GM21515 (cell line): ENCODE results near the gene PATJ.
A peak's percentile ranks its signal among the peaks of the same experiment; 100 is the strongest.
"Not testable (repeated sequence)": the region's sequence is repeated elsewhere in the genome, so short reads cannot be mapped to it uniquely, and the experiment has no call there.

Experiments
- ATAC-seq: cut with Tn5 transposase; IDR thresholded peaks from one replicate; pipeline ENCODE4 v1.9.1; 2021; ENCODE audit not compliant: unreplicated experiment

Gene PATJ

GRCh38 chr1:62159940-62160348, 417.7 kb downstream of the PATJ start:
- peak; percentile 62 for ATAC-seq

- ATAC-seq = no peak
These were observed 419.4 kb downstream of the PATJ start for GRCh38 chr1:62161711-62162110.

GRCh38 chr1:62170380-62170779, 428.1 kb downstream of the PATJ start:
- ATAC-seq = not testable (repeated sequence)

- ATAC-seq = no peak
These were observed 433.4 kb downstream of the PATJ start for GRCh38 chr1:62175568-62176179.

- no peak for ATAC-seq
These were observed 434.5 kb downstream of the PATJ start for GRCh38 chr1:62176597-62177312.

GRCh38 chr1:62177621-62178020, 435.3 kb downstream of the PATJ start:
- no peak for ATAC-seq

GRCh38 chr1:62178372-62178771, 436.1 kb downstream of the PATJ start:
- no peak for ATAC-seq

GRCh38 chr1:62180054-62180453, 437.8 kb downstream of the PATJ start:
- ATAC-seq = not testable (repeated sequence)

GRCh38 chr1:62180639-62181038, 438.4 kb downstream of the PATJ start:
- ATAC-seq = no peak

- no peak for ATAC-seq
These were observed 439.3 kb downstream of the PATJ start for GRCh38 chr1:62181532-62181931.

- ATAC-seq = not testable (repeated sequence)
These were observed 439.9 kb downstream of the PATJ start for GRCh38 chr1:62182157-62182556.

GRCh38 chr1:62183164-62184020, 441.1 kb downstream of the PATJ start:
- ATAC-seq = not testable (repeated sequence)

GRCh38 chr1:62184336-62184735, 442.1 kb downstream of the PATJ start:
- ATAC-seq = no peak

- ATAC-seq = not testable (repeated sequence)
These were observed 443.0 kb downstream of the PATJ start for GRCh38 chr1:62185233-62185632.

- no peak for ATAC-seq
These were observed 443.4 kb downstream of the PATJ start for GRCh38 chr1:62185677-62186076.

GRCh38 chr1:62187548-62187947, 445.3 kb downstream of the PATJ start:
- ATAC-seq = no peak

- ATAC-seq = no peak
These were observed 445.8 kb downstream of the PATJ start for GRCh38 chr1:62188111-62188510.

GRCh38 chr1:62194651-62195544, 452.6 kb downstream of the PATJ start, which contains the start of gene L1TD1:
Gene L1TD1 (plus strand): TSS chr1:62194849. CDS start chr1:62206629, 11,780 bp downstream.
- ATAC-seq = no peak

- ATAC-seq = no peak
These were observed 453.9 kb downstream of the PATJ start for GRCh38 chr1:62196086-62196690.
